OCI-LY1 (cell line): ENCODE data around the gene CARD18.

ENCODE experiments used
- H2AFZ ChIP-seq: fragments of 200-600 bp; sonication (generic), shearing (Covaris generic); 2 replicates; pipeline ENCODE4 v1.6.0; 2014; ENCODE audit warnings: antibody characterized with exemption, mild to moderate bottlenecking, low read length
- H3F3A ChIP-seq: fragments of 200-600 bp; sonication (generic), shearing (Covaris generic); 2 replicates; pipeline ENCODE4 v1.6.0; 2014; ENCODE audit warnings: mild to moderate bottlenecking, antibody characterized with exemption, low read length, moderate library complexity; ENCODE audit not compliant: insufficient read depth
- H3K27ac ChIP-seq: fragments of 200-600 bp; sonication (generic); 2 replicates; pipeline ENCODE4 v1.5.1; 2014; ENCODE audit warnings: low read length, mixed run types, mild to moderate bottlenecking, low read depth; ENCODE audit not compliant: poor library complexity, severe bottlenecking
- H3K27me3 ChIP-seq: fragments of 200-600 bp; sonication (generic); 2 replicates; pipeline ENCODE4 v1.6.0; 2014; ENCODE audit warnings: antibody characterized with exemption, mild to moderate bottlenecking, low read length, moderate library complexity; ENCODE audit not compliant: insufficient read depth
- H3K36me3 ChIP-seq: fragments of 200-600 bp; sonication (generic); 2 replicates; pipeline ENCODE4 v1.6.1; 2014; ENCODE audit warnings: mild to moderate bottlenecking, antibody characterized with exemption, low read length, moderate library complexity, mixed read lengths; ENCODE audit not compliant: insufficient read depth
- H3K4me1 ChIP-seq: fragments of 200-600 bp; sonication (generic); 2 replicates; pipeline ENCODE4 v1.5.1; 2014; ENCODE audit warnings: mild to moderate bottlenecking, low read length, moderate library complexity; ENCODE audit not compliant: insufficient read depth, severe bottlenecking
- H3K4me2 ChIP-seq: fragments of 200-600 bp; sonication (generic), shearing (Covaris generic); 2 replicates; pipeline ENCODE4 v1.6.1; 2014; ENCODE audit warnings: low read length
- H3K4me3 ChIP-seq: fragments of 200-600 bp; sonication (generic); 2 replicates; pipeline ENCODE4 v1.5.1; 2014; ENCODE audit warnings: low read length, low read depth, mild to moderate bottlenecking, mixed read lengths; ENCODE audit not compliant: poor library complexity, severe bottlenecking
- H3K79me2 ChIP-seq: fragments of 200-600 bp; shearing (Covaris generic); 2 replicates; pipeline ENCODE4 v1.6.1; 2016; ENCODE audit warnings: mixed run types, low read length, mixed read lengths; ENCODE audit not compliant: insufficient read depth
- H3K9ac ChIP-seq: fragments of 200-600 bp; sonication (generic), shearing (Covaris generic); 2 replicates; pipeline ENCODE4 v1.6.1; 2014; ENCODE audit warnings: mild to moderate bottlenecking, low read length, mixed read lengths
- H3K9me2 ChIP-seq: fragments of 200-600 bp; sonication (generic), shearing (Covaris generic); 2 replicates; pipeline ENCODE4 v1.6.1; 2014; ENCODE audit warnings: low read depth, mild to moderate bottlenecking, low read length, mixed read lengths
- H3K9me3 ChIP-seq: fragments of 200-600 bp; shearing (Covaris generic); 2 replicates; pipeline ENCODE4 v1.6.1; 2014; ENCODE audit warnings: low read length, mixed read lengths
- H4K20me1 ChIP-seq: fragments of 200-600 bp; sonication (generic), shearing (Covaris generic); 2 replicates; pipeline ENCODE4 v1.6.0; 2016; ENCODE audit warnings: mild to moderate bottlenecking, low read length; ENCODE audit not compliant: insufficient read depth
- CTCF ChIP-seq: fragments of 200-600 bp; sonication (generic), shearing (Covaris generic); IDR thresholded peaks from 2 replicates; pipeline ENCODE4 v1.5.1; 2017; ENCODE audit warnings: mild to moderate bottlenecking, antibody characterized with exemption, low read length, moderate library complexity, mixed read lengths
- EZH2 ChIP-seq: fragments of 200-600 bp; sonication (generic), shearing (Covaris generic); IDR thresholded peaks from 2 replicates; pipeline ENCODE4 v1.8.0; 2017; ENCODE audit warnings: borderline replicate concordance, mixed run types, mild to moderate bottlenecking, antibody characterized with exemption, low read length, moderate library complexity, mixed read lengths

Gene CARD18

GRCh38 chr11:105156720-105157119, 17.2 kb upstream of the CARD18 start:
- no peaks in the 10 kb centered on the region for H3K27me3 ChIP-seq

GRCh38 chr11:105156231-105156630, 16.7 kb upstream of the CARD18 start:
- no peaks in the 10 kb centered on the region for H3F3A ChIP-seq
- no peaks in the 10 kb centered on the region for H3K9me2 ChIP-seq

More at GRCh38 chr11:105156720-105157119, 17.2 kb upstream of the CARD18 start:
- no peaks in the 10 kb centered on the region for H3K79me2 ChIP-seq
- no peak overlapping the region for H3K4me3 ChIP-seq
- H3K9me3 ChIP-seq, result no peaks in the 10 kb centered on the region
- H3K9ac ChIP-seq, result no peak overlapping the region
- H3F3A ChIP-seq, result no peaks in the 10 kb centered on the region
- no peaks in the 10 kb centered on the region for H3K36me3 ChIP-seq
- TF ChIP-seq CTCF (no peak), EZH2 (no peak)
- no peaks in the 10 kb centered on the region for H4K20me1 ChIP-seq
- H3K4me2 ChIP-seq, result no peak overlapping the region
- H3K9me2 ChIP-seq, result no peaks in the 10 kb centered on the region
- H3K27ac ChIP-seq, result no peak overlapping the region
- H2AFZ ChIP-seq, result no peak overlapping the region
- no peaks in the 10 kb centered on the region for H3K4me1 ChIP-seq

GRCh38 chr11:105155679-105156078, 16.1 kb upstream of the CARD18 start:
- Histone ChIP-seq H4K20me1 (no peaks in the 10 kb centered on the region), H3K4me3 (no peak overlapping the region), H3F3A (no peaks in the 10 kb centered on the region), H3K9me2 (no peaks in the 10 kb centered on the region), H3K27ac (no peak overlapping the region), H3K79me2 (no peaks in the 10 kb centered on the region), H2AFZ (no peak overlapping the region), H3K9ac (no peak overlapping the region), H3K27me3 (no peaks in the 10 kb centered on the region), H3K4me2 (no peak overlapping the region), H3K9me3 (no peaks in the 10 kb centered on the region), H3K36me3 (no peaks in the 10 kb centered on the region), H3K4me1 (no peaks in the 10 kb centered on the region)
- TF ChIP-seq CTCF (no peak), EZH2 (no peak)

More at GRCh38 chr11:105156231-105156630, 16.7 kb upstream of the CARD18 start:
- H3K79me2 ChIP-seq, result no peaks in the 10 kb centered on the region
- no peaks in the 10 kb centered on the region for H3K9me3 ChIP-seq
- no peak overlapping the region for H3K4me3 ChIP-seq
- no peak overlapping the region for H3K9ac ChIP-seq
- H3K4me2 ChIP-seq, result no peak overlapping the region
- H4K20me1 ChIP-seq, result no peaks in the 10 kb centered on the region
- no peak overlapping the region for H3K27ac ChIP-seq
- no peaks in the 10 kb centered on the region for H3K27me3 ChIP-seq
- H3K4me1 ChIP-seq, result no peaks in the 10 kb centered on the region
- no peaks in the 10 kb centered on the region for H3K36me3 ChIP-seq
- no peak for TF ChIP-seq EZH2
- TF ChIP-seq CTCF, result no peak
- H2AFZ ChIP-seq, result no peak overlapping the region
